B cell (primary cell): ENCODE measurements around the gene CTSL. TPM values are rescaled to one million over a fixed set of nuclear protein-coding genes. Genes with fewer than 3 reads are reported as not detected.

Experiments used
- ATAC-seq: fragments of 200-7000 bp; cut with Tn5 transposase; one replicate; pipeline ENCODE4 v1.10.0; 2021; ENCODE audit warnings: low read depth, mild to moderate bottlenecking, moderate number of reproducible peaks, moderate library complexity
- CTCF ChIA-PET: fragments of 350-600 bp; sonication (Branson Sonifier 250); formaldehyde crosslinking; loops from one replicate; lab custom pipeline; 2021; ENCODE audit warnings: antibody characterized with exemption, inconsistent platforms; lab: Charles Lee
- POLR2A ChIA-PET: fragments of 350-600 bp; sonication (Branson Sonifier 250); formaldehyde crosslinking; loops from one replicate; lab custom pipeline; 2021; ENCODE audit warnings: antibody characterized with exemption; lab: Charles Lee
- DNase-seq: peaks from one replicate; pipeline ENCODE4 v3.0.0; 2013
- H2AFZ ChIP-seq: 2 replicates; pipeline ENCODE4 v1.6.1; 2012; ENCODE audit warnings: mild to moderate bottlenecking, low read depth, low read length; ENCODE audit not compliant: insufficient read depth, poor library complexity, severe bottlenecking
- H3K27ac ChIP-seq, 2 donors: 1 replicate in 1 of 2; 2 replicates in 1 of 2; pipeline ENCODE4 v1.5.1; 2012 to 2013; ENCODE audit warnings: low read length in 2 of 2, mild to moderate bottlenecking in 2 of 2, moderate library complexity in 1 of 2
- H3K27me3 ChIP-seq, 4 experiments: fragments of 200-600 bp in 1 of 4; sonication (generic) in 1 of 4; replicated peaks in 1 of 4; 1 replicate in 2 of 4; 2 replicates in 2 of 4; pipeline versions ENCODE4 v1.6.1 to v1.7.0; 2013 to 2016; ENCODE audit warnings: low read length in 3 of 4, mild to moderate bottlenecking in 2 of 4, mixed read lengths in 1 of 4, moderate library complexity in 1 of 4; ENCODE audit not compliant: insufficient read depth in 4 of 4, control insufficient read depth in 3 of 4; ENCODE audit errors: control extremely low read depth in 1 of 4
- H3K36me3 ChIP-seq, 2 experiments: replicated peaks in 1 of 2; 1 replicate in 1 of 2; 2 replicates in 1 of 2; pipeline versions ENCODE4 v1.6.1 to v1.7.1; 2013; ENCODE audit warnings: low read length in 1 of 2; ENCODE audit not compliant: insufficient read depth in 2 of 2, control insufficient read depth in 1 of 2; ENCODE audit errors: control extremely low read depth in 1 of 2, extremely low read depth in 1 of 2
- H3K4me1 ChIP-seq, 2 donors: fragments of 200-600 bp in 1 of 2; sonication (generic) in 1 of 2; 1 replicate in 1 of 2; 2 replicates in 1 of 2; pipeline versions ENCODE4 v1.5.1 to v1.6.1; 2013 to 2017; ENCODE audit warnings: low read length in 2 of 2; ENCODE audit not compliant: control insufficient read depth in 2 of 2, insufficient read depth in 2 of 2
- H3K4me2 ChIP-seq: replicated peaks from 2 replicates; pipeline ENCODE3; 2012; ENCODE audit warnings: mild to moderate bottlenecking, low read depth, low read length; ENCODE audit not compliant: poor library complexity, severe bottlenecking
- H3K4me3 ChIP-seq, 5 experiments: fragments of 200-600 bp in 1 of 5; sonication (generic) in 1 of 5; 1 replicate in 3 of 5; 2 replicates in 2 of 5; pipeline versions ENCODE4 v1.5.1 to v1.7.0; 2011 to 2016; ENCODE audit warnings: low read length in 4 of 5, mild to moderate bottlenecking in 4 of 5, low read depth in 2 of 5, control low read depth in 1 of 5, moderate library complexity in 1 of 5; ENCODE audit not compliant: insufficient read depth in 1 of 5; ENCODE audit errors: control extremely low read depth in 1 of 5, extremely low read depth in 1 of 5
- H3K79me2 ChIP-seq: fragments of 200-600 bp; sonication (generic); one replicate; pipeline ENCODE4 v1.6.0; 2016; ENCODE audit warnings: low read length; ENCODE audit not compliant: control insufficient read depth, insufficient read depth
- H3K9ac ChIP-seq: fragments of 200-600 bp; sonication (generic); 2 replicates; pipeline ENCODE4 v1.6.1; 2017; ENCODE audit warnings: mild to moderate bottlenecking, low read length, moderate library complexity
- H3K9me3 ChIP-seq, 3 donors: one replicate each; pipeline versions ENCODE4 v1.6.1 to v1.7.1; 2013; ENCODE audit warnings: low read length in 2 of 3; ENCODE audit not compliant: control insufficient read depth in 2 of 3, insufficient read depth in 1 of 3; ENCODE audit errors: control extremely low read depth in 1 of 3
- H4K20me1 ChIP-seq: 2 replicates; pipeline ENCODE4 v1.6.0; 2012; ENCODE audit warnings: mild to moderate bottlenecking, low read length; ENCODE audit not compliant: insufficient read depth, control insufficient read depth, poor library complexity, severe bottlenecking
- H3K27ac Mint-ChIP-seq: one replicate; pipeline ENCODE4 v1.8.0; 2021; ENCODE audit warnings: mixed read lengths
- H3K27me3 Mint-ChIP-seq: one replicate; pipeline ENCODE4 v1.8.0; 2021; ENCODE audit warnings: mixed read lengths
- H3K4me1 Mint-ChIP-seq: one replicate; pipeline ENCODE4 v1.8.0; 2021; ENCODE audit warnings: mixed read lengths
- H3K4me3 Mint-ChIP-seq: one replicate; pipeline ENCODE4 v1.8.0; 2021; ENCODE audit warnings: mixed read lengths
- H3K9me3 Mint-ChIP-seq: one replicate; pipeline ENCODE4 v1.8.0; 2022; ENCODE audit warnings: mixed read lengths; ENCODE audit not compliant: insufficient read depth
- EZH2 ChIP-seq: IDR thresholded peaks from 2 replicates; pipeline ENCODE4 v1.6.1; 2012; ENCODE audit warnings: borderline replicate concordance, low read depth, mild to moderate bottlenecking, moderate library complexity, low read length; ENCODE audit not compliant: insufficient read depth, poor library complexity, severe bottlenecking
- WGBS: methylation state at CpG from one replicate; pipeline ENCODE4 v1.1.5; 2013; ENCODE audit warnings: missing lambda C conversion rate; ENCODE audit not compliant: insufficient coverage; 5-methylcytosine and 5-hydroxymethylcytosine counted together
- intact Hi-C: fragments of 100-400 bp; cut with micrococcal nuclease; formaldehyde crosslinking; loops from one replicate; pipeline ENCODE4 v1.10.0; 2022
- polyA plus RNA-seq: library from polyadenylated mRNA; depleted of rRNA; stranded (reverse); fragments of >200 nt; gene quantifications from 2 replicates; pipeline ENCODE4 v1.2.3, GENCODE V29; 2012
- total RNA-seq, 2 donors: library from RNA; stranded (reverse); fragments of 120-200 nt in 1 of 2; gene quantifications; 1 replicate in 1 of 2; 2 replicates in 1 of 2; pipeline versions ENCODE4 v1.2.3 to v1.2.4, GENCODE V29; 2013 to 2022
- TF ChIP-seq, protein P1 (sequence below): fragments of 200-600 bp; IDR thresholded peaks from one replicate; pipeline ENCODE4 v1.8.0; 2022; ENCODE audit warnings: antibody characterized with exemption, mild to moderate bottlenecking

The CTSL gene
- total and polyA plus RNA-seq, 2 donors (not counting 1 experiment from before 2014, with no cell fraction given), result 0.13 to 0.74 TPM

DNA sequence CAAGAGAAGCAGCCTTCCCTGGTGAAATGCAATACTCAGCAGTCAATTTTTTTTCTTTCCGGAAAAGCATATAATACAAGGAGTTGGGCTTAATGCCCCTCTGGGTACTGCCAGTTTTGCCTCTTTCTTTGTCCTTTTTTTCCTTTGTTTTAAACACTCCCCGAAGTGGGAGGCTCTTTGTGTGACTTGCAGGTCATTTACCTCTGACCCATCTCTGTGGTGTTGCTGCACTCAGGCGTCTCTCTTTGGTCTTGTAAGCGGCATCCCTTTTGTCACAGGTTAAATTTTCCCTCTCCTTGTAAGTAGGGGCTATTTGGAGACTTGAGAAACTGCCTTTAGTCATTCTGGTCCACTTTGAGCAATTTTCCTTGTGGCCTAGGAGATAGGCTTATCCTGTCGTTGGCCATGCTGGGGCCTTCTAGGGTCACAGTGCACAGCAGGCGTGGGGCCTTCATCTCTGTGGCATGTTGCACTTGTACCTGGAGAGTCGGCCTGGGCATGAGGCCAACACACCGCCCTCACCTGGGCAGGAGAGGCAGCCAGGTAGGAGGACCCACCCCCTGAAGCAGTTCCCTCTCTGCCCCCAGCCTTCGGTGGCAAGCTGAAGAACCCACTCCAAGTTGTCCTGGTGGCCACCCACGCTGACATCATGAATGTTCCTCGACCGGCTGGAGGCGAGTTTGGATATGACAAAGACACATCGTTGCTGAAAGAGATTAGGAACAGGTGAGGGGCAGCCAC lies 27.7 kb upstream of the CTSL start:
- ATAC-seq (no peak), DNase-seq (no peak)
- H3K9me3 ChIP-seq, result peaks cover 0 to 20% (median 6%) of the 10 kb centered on the region in 3 donors
- no peaks in the 10 kb centered on the region for H3K36me3 ChIP-seq
- no peak overlapping the region for H3K27ac ChIP-seq
- TF ChIP-seq, protein P1, sequence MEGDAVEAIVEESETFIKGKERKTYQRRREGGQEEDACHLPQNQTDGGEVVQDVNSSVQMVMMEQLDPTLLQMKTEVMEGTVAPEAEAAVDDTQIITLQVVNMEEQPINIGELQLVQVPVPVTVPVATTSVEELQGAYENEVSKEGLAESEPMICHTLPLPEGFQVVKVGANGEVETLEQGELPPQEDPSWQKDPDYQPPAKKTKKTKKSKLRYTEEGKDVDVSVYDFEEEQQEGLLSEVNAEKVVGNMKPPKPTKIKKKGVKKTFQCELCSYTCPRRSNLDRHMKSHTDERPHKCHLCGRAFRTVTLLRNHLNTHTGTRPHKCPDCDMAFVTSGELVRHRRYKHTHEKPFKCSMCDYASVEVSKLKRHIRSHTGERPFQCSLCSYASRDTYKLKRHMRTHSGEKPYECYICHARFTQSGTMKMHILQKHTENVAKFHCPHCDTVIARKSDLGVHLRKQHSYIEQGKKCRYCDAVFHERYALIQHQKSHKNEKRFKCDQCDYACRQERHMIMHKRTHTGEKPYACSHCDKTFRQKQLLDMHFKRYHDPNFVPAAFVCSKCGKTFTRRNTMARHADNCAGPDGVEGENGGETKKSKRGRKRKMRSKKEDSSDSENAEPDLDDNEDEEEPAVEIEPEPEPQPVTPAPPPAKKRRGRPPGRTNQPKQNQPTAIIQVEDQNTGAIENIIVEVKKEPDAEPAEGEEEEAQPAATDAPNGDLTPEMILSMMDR, result no peak
- TF ChIP-seq EZH2, result no peak
- H2AFZ ChIP-seq, result no peak overlapping the region
- peaks cover 0 to 2% (median 0%) of the 10 kb centered on the region in 4 experiments for H3K27me3 ChIP-seq
- Mint-ChIP-seq H3K9me3 (peaks cover 7% of the 10 kb centered on the region), H3K4me1 (no peaks in the 10 kb centered on the region), H3K27me3 (peaks cover 2% of the 10 kb centered on the region), H3K4me3 (no peak overlapping the region), H3K27ac (no peak overlapping the region)
- no peak overlapping the region for H3K4me2 ChIP-seq
- ChIA-PET CTCF (no interaction called here), POLR2A (no interaction called here)
- intact Hi-C loops, result no loop called here
- 93% methylated on average over 11 of the region's 14 CpGs for WGBS
- H3K4me1 ChIP-seq, result no peaks in the 10 kb centered on the region
- no peak overlapping the region for H3K4me3 ChIP-seq
- no peaks in the 10 kb centered on the region for H4K20me1 ChIP-seq
- no peaks in the 10 kb centered on the region for H3K79me2 ChIP-seq
- no peak overlapping the region for H3K9ac ChIP-seq

DNA sequence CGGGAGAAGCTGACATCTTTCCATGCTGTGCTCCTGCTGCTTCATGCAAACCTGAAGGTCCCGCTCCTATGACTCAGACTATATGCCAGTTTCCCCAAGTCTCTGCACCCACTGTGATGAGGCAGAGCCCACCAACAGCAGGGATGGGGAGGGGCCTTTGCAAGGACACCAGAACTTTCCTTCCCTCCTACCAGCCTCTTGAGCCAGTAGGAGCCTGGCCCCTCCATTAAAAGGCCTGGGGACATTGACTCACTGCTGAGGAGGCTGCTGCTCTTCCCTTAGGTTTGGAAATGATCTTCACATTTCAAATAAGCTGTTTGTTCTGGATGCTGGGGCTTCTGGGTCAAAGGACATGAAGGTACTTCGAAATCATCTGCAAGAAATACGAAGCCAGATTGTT lies 26.1 kb upstream of the CTSL start:
- POLR2A ChIA-PET, result no interaction called here
- no peak overlapping the region for H3K9ac ChIP-seq
- no peaks in the 10 kb centered on the region for H3K79me2 ChIP-seq
- peaks cover 0 to 8% (median 0%) of the 10 kb centered on the region in 3 donors for H3K9me3 ChIP-seq
- peaks cover 0 to 2% (median 0%) of the 10 kb centered on the region in 4 experiments for H3K27me3 ChIP-seq
- no peaks in the 10 kb centered on the region for H3K4me1 ChIP-seq
- WGBS, result 95% methylated on average over 4 of the region's 4 CpGs
- H3K4me1 Mint-ChIP-seq, result no peaks in the 10 kb centered on the region
- H3K27ac Mint-ChIP-seq, result no peak overlapping the region
- CTCF ChIA-PET, result no interaction called here
- TF ChIP-seq, protein P1, result no peak
- no peak for TF ChIP-seq EZH2
- no peak overlapping the region for H2AFZ ChIP-seq
- no peaks in the 10 kb centered on the region for H3K9me3 Mint-ChIP-seq
- no peak overlapping the region for H3K4me3 ChIP-seq
- ATAC-seq, result no peak
- no peak for DNase-seq
- H3K27ac ChIP-seq, result no peak overlapping the region
- no peaks in the 10 kb centered on the region for H4K20me1 ChIP-seq
- H3K36me3 ChIP-seq, result no peaks in the 10 kb centered on the region
- intact Hi-C loops, result no loop called here
- no peak overlapping the region for H3K4me2 ChIP-seq
- no peak overlapping the region for H3K4me3 Mint-ChIP-seq
- H3K27me3 Mint-ChIP-seq, result peaks cover 2% of the 10 kb centered on the region
